Right atrium auricular region (tissue), 2 donors: ENCODE results near the gene USP48. TPM values are rescaled to one million over a fixed set of nuclear protein-coding genes. Genes with fewer than 3 reads are reported as not detected.
A peak's percentile ranks its signal among the peaks of the same experiment; 100 is the strongest.

Source experiments
- DNase-seq: peaks from one replicate; pipeline ENCODE4 v3.0.0-alpha.2; 2019; ENCODE audit warnings: low spot score
- H3K27ac ChIP-seq, 2 donors: fragments of 200-600 bp; sonication (generic); 1 replicate in 1 of 2; 2 replicates in 1 of 2; pipeline ENCODE4 v1.5.1; 2016 to 2019
- H3K27me3 ChIP-seq, 2 donors: fragments of 200-600 bp; sonication (generic); one replicate each; pipeline versions ENCODE4 v1.5.1 to v1.6.0; 2017 to 2019
- H3K36me3 ChIP-seq: fragments of 200-600 bp; sonication (generic); one replicate; pipeline ENCODE4 v1.5.1; 2016
- H3K4me1 ChIP-seq, 2 donors: fragments of 200-600 bp; sonication (generic); one replicate each; pipeline versions ENCODE4 v1.5.1 to v1.6.0; 2017 to 2019
- H3K4me3 ChIP-seq, 2 donors: fragments of 200-600 bp; sonication (generic); 1 replicate in 1 of 2; 2 replicates in 1 of 2; pipeline ENCODE4 v1.5.1; 2017 to 2019; ENCODE audit warnings: mild to moderate bottlenecking in 1 of 2, moderate library complexity in 1 of 2
- H3K9me3 ChIP-seq, 2 donors: fragments of 200-600 bp; sonication (generic); one replicate each; pipeline ENCODE4 v1.5.1; 2019
- total RNA-seq, 2 donors: library from RNA; depleted of rRNA; stranded (reverse); fragments of >200 nt; gene quantifications; one replicate each; pipeline ENCODE4 v1.1.0, GENCODE V29; 2016
- TF ChIP-seq, protein P1 (sequence below), 2 donors: fragments of 200-600 bp; sonication (generic); IDR thresholded peaks; one replicate each; pipeline ENCODE4 v1.5.1; 2019; ENCODE audit warnings: antibody characterized with exemption in 2 of 2

USP48 gene
- total RNA-seq, 2 donors from 2014 or later = 24.1 to 31.0 TPM

DNA sequence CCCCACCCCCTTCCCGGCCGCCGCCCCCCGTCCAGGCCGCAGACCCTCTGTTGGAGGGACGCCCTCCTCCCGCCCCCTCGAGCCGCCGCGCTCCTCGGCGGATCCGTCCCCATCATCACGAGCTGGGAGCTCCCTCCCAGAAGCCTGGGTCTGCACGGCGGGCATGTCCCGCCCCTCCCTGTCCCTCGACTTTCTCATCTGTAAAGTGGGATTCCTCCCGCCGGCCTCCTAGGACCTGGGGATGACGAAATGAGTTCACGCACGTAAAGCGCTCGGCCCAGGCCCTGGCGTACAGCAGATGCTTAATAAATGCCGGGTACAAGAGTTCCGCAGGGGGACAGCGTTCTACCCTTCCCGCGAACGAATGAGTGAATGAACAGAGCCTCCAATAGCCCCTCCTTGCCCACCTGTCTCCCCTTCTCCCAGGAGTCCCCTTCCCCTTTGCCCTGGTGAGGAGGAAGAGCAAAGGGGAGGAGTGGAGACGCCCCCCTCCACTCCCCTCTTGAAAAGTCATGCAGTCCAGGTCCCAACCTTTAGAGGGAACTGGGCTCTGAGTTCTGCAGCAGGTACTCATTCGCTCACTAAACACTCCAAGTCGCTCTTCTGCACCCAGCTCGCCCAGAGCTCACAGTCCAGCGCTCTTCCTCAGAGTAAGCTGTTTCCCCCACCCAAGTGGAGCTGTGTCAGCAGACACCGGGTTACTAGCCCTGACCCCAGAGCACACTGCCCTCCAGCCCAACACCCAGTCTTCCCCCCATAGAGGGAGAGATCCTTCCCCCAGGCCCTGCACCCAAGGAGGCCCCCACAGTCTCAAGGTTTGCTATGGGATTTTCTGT, 130.6 kb downstream of the USP48 start:
- no peak for DNase-seq
- TF ChIP-seq, protein P1, sequence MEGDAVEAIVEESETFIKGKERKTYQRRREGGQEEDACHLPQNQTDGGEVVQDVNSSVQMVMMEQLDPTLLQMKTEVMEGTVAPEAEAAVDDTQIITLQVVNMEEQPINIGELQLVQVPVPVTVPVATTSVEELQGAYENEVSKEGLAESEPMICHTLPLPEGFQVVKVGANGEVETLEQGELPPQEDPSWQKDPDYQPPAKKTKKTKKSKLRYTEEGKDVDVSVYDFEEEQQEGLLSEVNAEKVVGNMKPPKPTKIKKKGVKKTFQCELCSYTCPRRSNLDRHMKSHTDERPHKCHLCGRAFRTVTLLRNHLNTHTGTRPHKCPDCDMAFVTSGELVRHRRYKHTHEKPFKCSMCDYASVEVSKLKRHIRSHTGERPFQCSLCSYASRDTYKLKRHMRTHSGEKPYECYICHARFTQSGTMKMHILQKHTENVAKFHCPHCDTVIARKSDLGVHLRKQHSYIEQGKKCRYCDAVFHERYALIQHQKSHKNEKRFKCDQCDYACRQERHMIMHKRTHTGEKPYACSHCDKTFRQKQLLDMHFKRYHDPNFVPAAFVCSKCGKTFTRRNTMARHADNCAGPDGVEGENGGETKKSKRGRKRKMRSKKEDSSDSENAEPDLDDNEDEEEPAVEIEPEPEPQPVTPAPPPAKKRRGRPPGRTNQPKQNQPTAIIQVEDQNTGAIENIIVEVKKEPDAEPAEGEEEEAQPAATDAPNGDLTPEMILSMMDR (IDR thresholded peaks at IDR 0.05) = no peak

DNA sequence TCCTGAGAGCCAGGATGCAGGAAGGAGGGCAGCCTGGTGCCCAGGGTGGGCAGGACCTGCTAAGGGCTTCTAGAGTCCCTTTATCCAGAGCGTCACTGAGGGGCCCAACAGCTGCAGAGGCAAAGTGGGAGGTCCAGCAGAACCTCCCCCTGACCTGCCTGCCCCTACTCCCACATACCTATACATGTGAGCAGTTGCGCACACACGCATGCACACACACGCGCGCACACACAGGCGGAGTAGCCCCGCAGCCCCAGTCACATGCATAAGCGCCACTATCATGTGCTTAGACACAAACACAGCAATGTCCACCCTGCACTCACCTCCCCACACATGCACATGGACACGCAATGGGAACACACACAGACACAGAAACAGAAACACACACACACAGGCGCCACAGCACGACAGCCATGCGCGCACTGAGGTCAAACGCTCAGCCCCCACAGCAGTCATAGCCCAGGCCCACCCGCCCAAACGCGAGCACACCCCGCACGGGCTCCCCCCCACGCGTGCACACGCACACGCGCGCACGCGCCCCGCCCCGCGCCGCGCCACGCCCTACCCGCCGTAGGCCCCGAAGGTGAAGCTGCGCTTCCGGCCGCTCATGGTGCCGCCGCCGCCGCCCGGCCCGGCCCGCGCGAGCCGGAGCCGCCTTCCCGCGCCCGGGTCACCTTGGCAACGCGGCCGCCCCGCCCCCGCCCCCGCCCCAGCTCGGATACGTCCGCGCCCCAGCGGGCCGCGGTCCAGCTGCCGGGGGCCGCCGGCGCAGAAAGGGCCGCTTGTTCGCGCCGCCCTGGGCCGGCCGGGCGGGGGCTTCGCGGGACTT, 131.5 kb downstream of the USP48 start:
- H3K27me3 ChIP-seq = no peaks in the 10 kb centered on the region
- DNase-seq = no peak
- H3K4me1 ChIP-seq = peaks cover 0 to 10% of the 10 kb centered on the region in 2 donors
- no peaks in the 10 kb centered on the region for H3K9me3 ChIP-seq
- peak overlapping the region; percentile 32 to 53 for H3K4me3 ChIP-seq
- H3K36me3 ChIP-seq = no peaks in the 10 kb centered on the region
- no peak overlapping the region for H3K27ac ChIP-seq
- TF ChIP-seq, protein P1 (IDR thresholded peaks at IDR 0.05) = no peak

More for the DNA sequence above, 130.6 kb downstream of the USP48 start:
- Histone ChIP-seq H3K4me3 (peak overlapping the region; percentile 21 to 53), H3K27me3 (no peaks in the 10 kb centered on the region), H3K9me3 (no peaks in the 10 kb centered on the region), H3K4me1 (peaks cover 0 to 10% of the 10 kb centered on the region in 2 donors), H3K27ac (no peak overlapping the region), H3K36me3 (no peaks in the 10 kb centered on the region)

DNA sequence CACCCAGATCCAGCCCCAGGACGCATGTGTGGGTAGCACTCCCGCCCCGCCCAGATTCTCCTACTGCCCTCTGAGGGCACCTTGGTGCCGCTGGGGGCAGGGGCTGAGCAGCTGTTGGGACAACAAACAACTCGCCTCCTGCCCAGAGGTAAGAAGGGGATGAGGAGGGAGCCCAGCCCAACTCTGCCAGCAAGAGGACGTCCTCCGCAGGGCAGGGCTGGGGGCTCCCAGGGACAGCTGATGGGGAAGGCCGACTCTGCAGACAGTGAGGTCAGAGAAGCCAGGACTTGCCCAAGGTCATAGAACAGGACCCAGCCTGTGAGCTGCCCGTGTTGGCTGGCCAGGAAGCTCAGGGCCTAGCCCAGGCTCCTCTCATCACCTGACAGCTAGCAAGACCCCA, 132.5 kb downstream of the USP48 start:
- Histone ChIP-seq H3K4me1 (peaks cover 0 to 10% of the 10 kb centered on the region in 2 donors), H3K27me3 (no peaks in the 10 kb centered on the region), H3K9me3 (no peaks in the 10 kb centered on the region), H3K27ac (no peak overlapping the region), H3K36me3 (no peaks in the 10 kb centered on the region), H3K4me3 (no peak overlapping the region)
- no peak for DNase-seq
- TF ChIP-seq, protein P1 (IDR thresholded peaks at IDR 0.05) = no peak

DNA sequence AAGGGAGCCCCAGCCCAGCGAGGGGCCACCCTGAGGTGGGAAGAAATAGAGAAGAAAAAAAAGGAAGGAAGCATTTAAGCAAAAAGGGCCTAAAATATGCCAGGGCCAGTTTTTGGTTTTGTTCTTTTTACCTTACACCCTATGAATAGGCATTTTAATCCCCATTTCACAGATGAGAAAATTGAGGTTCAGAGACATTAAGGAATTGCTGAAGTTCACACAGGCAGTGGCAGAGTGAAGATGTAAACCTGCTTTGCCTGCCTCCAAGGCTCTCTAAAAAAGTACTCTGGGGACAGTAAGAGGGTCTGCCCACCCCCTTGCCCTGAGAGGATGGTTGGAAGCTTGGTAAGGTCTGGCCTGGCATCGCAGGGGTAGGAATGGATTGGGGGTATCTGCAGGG, 133.6 kb downstream of the USP48 start:
- no peak overlapping the region for H3K4me3 ChIP-seq
- no peaks in the 10 kb centered on the region for H3K9me3 ChIP-seq
- H3K36me3 ChIP-seq = no peaks in the 10 kb centered on the region
- TF ChIP-seq, protein P1 (IDR thresholded peaks at IDR 0.05) = no peak
- H3K27ac ChIP-seq = no peak overlapping the region
- DNase-seq = no peak
- no peaks in the 10 kb centered on the region for H3K27me3 ChIP-seq
- peaks cover 0 to 10% of the 10 kb centered on the region in 2 donors for H3K4me1 ChIP-seq

DNA sequence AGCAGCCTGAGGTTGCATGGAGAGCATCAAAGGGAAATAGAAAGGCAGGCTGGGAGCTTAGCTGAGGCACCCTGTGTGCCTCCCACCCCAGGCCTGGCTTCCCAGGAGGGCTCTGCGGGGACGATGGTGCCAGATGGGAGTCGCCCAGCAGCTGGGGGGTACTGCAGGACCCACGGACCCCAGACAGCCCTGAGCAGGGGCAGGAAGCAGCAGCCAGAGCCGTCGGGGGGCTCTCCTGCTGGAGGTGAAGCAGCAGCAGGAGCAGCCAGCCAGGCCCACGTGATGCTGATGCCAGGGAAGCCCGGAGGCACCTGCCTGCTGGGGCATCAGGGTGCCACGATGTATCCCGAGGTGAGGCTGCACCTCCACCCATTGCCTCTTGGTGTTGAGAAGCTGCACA, 134.2 kb downstream of the USP48 start:
- TF ChIP-seq, protein P1 (IDR thresholded peaks at IDR 0.05) = no peak
- Histone ChIP-seq H3K4me3 (no peak overlapping the region), H3K36me3 (no peaks in the 10 kb centered on the region), H3K27me3 (no peaks in the 10 kb centered on the region), H3K4me1 (peaks cover 0 to 10% of the 10 kb centered on the region in 2 donors), H3K9me3 (no peaks in the 10 kb centered on the region), H3K27ac (no peak overlapping the region)
- no peak for DNase-seq
